H1 (cell line): ENCODE measurements around the gene TSPAN17. TPM values are rescaled to one million over a fixed set of nuclear protein-coding genes. Genes with fewer than 3 reads are reported as not detected.
A peak's percentile ranks its signal among the peaks of the same experiment; 100 is the strongest.

Experiments
- CTCF ChIA-PET: fragments of 300-600 bp; sonication (Branson Sonifier 250); formaldehyde crosslinking; loops from one replicate; lab custom pipeline; 2021; ENCODE audit not compliant: partially characterized antibody; lab: Charles Lee
- POLR2A ChIA-PET: fragments of 300-600 bp; sonication (Branson Sonifier 250); formaldehyde crosslinking; loops from one replicate; lab custom pipeline; 2021; ENCODE audit warnings: inconsistent platforms; ENCODE audit not compliant: partially characterized antibody; lab: Charles Lee
- DNase-seq, 2 experiments: peaks; one replicate each; pipeline versions ENCODE4 v3.0.0 to v3.0.0-alpha.2; 2010 to 2022; ENCODE audit warnings: low spot score in 2 of 2, low read depth in 1 of 2, mixed read lengths in 1 of 2
- FAIRE-seq: peaks from 2 replicates; lab custom pipeline; 2011; peaks lifted over from hg19 to GRCh38; lab: Jason Lieb, UNC
- H2AFZ ChIP-seq: 2 replicates; pipeline ENCODE4 v1.8.1; 2012; ENCODE audit warnings: low read length, inconsistent platforms
- H2AK5ac ChIP-seq: 2 replicates; pipeline ENCODE4 v1.6.1; 2013; ENCODE audit warnings: low read depth, low read length
- H2BK120ac ChIP-seq: replicated peaks from 2 replicates; pipeline ENCODE3; 2013; ENCODE audit warnings: low read depth, low read length, inconsistent platforms
- H2BK12ac ChIP-seq: 2 replicates; pipeline ENCODE4 v1.6.1; 2013; ENCODE audit warnings: low read depth, low read length
- H2BK15ac ChIP-seq: 2 replicates; pipeline ENCODE4 v1.6.1; 2013; ENCODE audit warnings: low read length
- H2BK20ac ChIP-seq: 2 replicates; pipeline ENCODE4 v1.6.1; 2013; ENCODE audit warnings: low read length
- H2BK5ac ChIP-seq: 2 replicates; pipeline ENCODE4 v1.6.1; 2013; ENCODE audit warnings: low read depth, low read length
- H3K14ac ChIP-seq: 2 replicates; pipeline ENCODE4 v1.6.1; 2013; ENCODE audit warnings: inconsistent platforms; ENCODE audit not compliant: insufficient read length
- H3K18ac ChIP-seq: 2 replicates; pipeline ENCODE4 v1.6.1; 2013; ENCODE audit warnings: low read length; ENCODE audit errors: extremely low read depth
- H3K23ac ChIP-seq: 2 replicates; pipeline ENCODE4 v1.6.1; 2013; ENCODE audit warnings: inconsistent platforms; ENCODE audit not compliant: insufficient read length
- H3K23me2 ChIP-seq: 2 replicates; pipeline ENCODE4 v1.6.1; 2013; ENCODE audit warnings: low read depth, low read length
- H3K27ac ChIP-seq: 2 replicates; pipeline ENCODE4 v1.6.1; 2011; ENCODE audit warnings: low read depth, low read length, inconsistent platforms
- H3K27me3 ChIP-seq, 4 experiments: replicated peaks in 1 of 4; 1 replicate in 1 of 4; 2 replicates in 3 of 4; pipeline versions ENCODE4 v1.6.1 to v1.8.1; 2011 to 2013; ENCODE audit warnings: low read length in 3 of 4, mild to moderate bottlenecking in 3 of 4, inconsistent platforms in 2 of 4, mixed read lengths in 2 of 4, moderate library complexity in 1 of 4; ENCODE audit not compliant: control insufficient read depth in 3 of 4, insufficient read depth in 3 of 4; ENCODE audit errors: extremely low read depth in 1 of 4
- H3K36me3 ChIP-seq, 4 experiments: 2 replicates each; pipeline versions ENCODE4 v1.6.1 to v1.8.1; 2011 to 2013; ENCODE audit warnings: mild to moderate bottlenecking in 4 of 4, low read length in 3 of 4, moderate library complexity in 2 of 4, control low read depth in 1 of 4, inconsistent platforms in 1 of 4; ENCODE audit not compliant: insufficient read depth in 4 of 4, control insufficient read depth in 2 of 4
- H3K4ac ChIP-seq: replicated peaks from 2 replicates; pipeline ENCODE3; 2013; ENCODE audit warnings: low read length, low read depth, mixed read lengths, inconsistent platforms; ENCODE audit not compliant: insufficient read length
- H3K4me1 ChIP-seq, 4 experiments: replicated peaks in 1 of 4; 1 replicate in 1 of 4; 2 replicates in 3 of 4; pipeline versions ENCODE4 v1.6.1 to v1.8.1; 2011 to 2013; ENCODE audit warnings: low read length in 3 of 4, inconsistent platforms in 2 of 4, mixed read lengths in 1 of 4; ENCODE audit not compliant: insufficient read depth in 4 of 4, control insufficient read depth in 3 of 4
- H3K4me2 ChIP-seq, 2 experiments: 2 replicates each; pipeline versions ENCODE4 v1.6.1 to v1.8.1; 2011 to 2013; ENCODE audit warnings: low read depth in 2 of 2, low read length in 2 of 2, control low read depth in 1 of 2, inconsistent platforms in 1 of 2, mild to moderate bottlenecking in 1 of 2; ENCODE audit not compliant: insufficient read depth in 1 of 2
- H3K4me3 ChIP-seq, 4 experiments: fragments of 200-600, 300-600 bp in 1 of 4; sonication (generic), shearing (Covaris generic), sonication (Bioruptor Twin) in 1 of 4; 2 replicates each; pipeline versions ENCODE4 v1.5.1 to v1.8.1; 2011 to 2016; ENCODE audit warnings: low read length in 4 of 4, low read depth in 3 of 4, control low read depth in 2 of 4, inconsistent platforms in 2 of 4, mild to moderate bottlenecking in 2 of 4, mixed read lengths in 1 of 4, moderate library complexity in 1 of 4; ENCODE audit not compliant: insufficient read depth in 2 of 4; ENCODE audit errors: extremely low read depth in 1 of 4
- H3K56ac ChIP-seq: replicated peaks from 2 replicates; pipeline ENCODE3; 2013; ENCODE audit warnings: low read depth, mild to moderate bottlenecking, mixed read lengths, low read length, inconsistent platforms; ENCODE audit not compliant: insufficient read length
- H3K79me1 ChIP-seq: 2 replicates; pipeline ENCODE4 v1.6.1; 2013; ENCODE audit warnings: low read depth, low read length, control low read depth
- H3K79me2 ChIP-seq, 2 experiments: 2 replicates each; pipeline versions ENCODE4 v1.6.1 to v1.8.1; 2012 to 2013; ENCODE audit warnings: low read length in 2 of 2, mild to moderate bottlenecking in 2 of 2, inconsistent platforms in 1 of 2; ENCODE audit not compliant: insufficient read depth in 2 of 2, control insufficient read depth in 1 of 2
- H3K9ac ChIP-seq, 4 experiments: replicated peaks in 1 of 4; 1 replicate in 1 of 4; 2 replicates in 3 of 4; pipeline versions ENCODE4 v1.6.1 to v1.8.1; 2011 to 2013; ENCODE audit warnings: low read depth in 3 of 4, low read length in 3 of 4, control low read depth in 2 of 4, mild to moderate bottlenecking in 2 of 4, moderate library complexity in 2 of 4, inconsistent platforms in 1 of 4; ENCODE audit errors: extremely low read depth in 1 of 4
- H3K9me3 ChIP-seq, 2 experiments: 2 replicates each; pipeline versions ENCODE4 v1.6.1 to v1.8.1; 2012 to 2013; ENCODE audit warnings: mild to moderate bottlenecking in 2 of 2, moderate library complexity in 2 of 2, control low read depth in 1 of 2, inconsistent platforms in 1 of 2, low read depth in 1 of 2, low read length in 1 of 2, mixed read lengths in 1 of 2; ENCODE audit not compliant: insufficient read depth in 2 of 2
- H4K20me1 ChIP-seq, 2 experiments: replicated peaks in 1 of 2; 2 replicates each; pipeline versions ENCODE3 to v1.8.1; 2011 to 2013; ENCODE audit warnings: inconsistent platforms in 2 of 2, low read length in 2 of 2, mild to moderate bottlenecking in 1 of 2; ENCODE audit not compliant: insufficient read depth in 2 of 2, control insufficient read depth in 1 of 2
- H4K5ac ChIP-seq: 2 replicates; pipeline ENCODE4 v1.6.1; 2013; ENCODE audit warnings: low read length, low read depth, mixed read lengths, inconsistent platforms; ENCODE audit not compliant: insufficient read length
- H4K8ac ChIP-seq: 2 replicates; pipeline ENCODE4 v1.8.0; 2013; ENCODE audit warnings: mild to moderate bottlenecking, moderate library complexity, low read length, inconsistent platforms; ENCODE audit not compliant: insufficient read depth; ENCODE audit errors: extremely low read depth
- H4K91ac ChIP-seq: replicated peaks from 2 replicates; pipeline ENCODE3; 2013; ENCODE audit warnings: low read length, mixed read lengths, inconsistent platforms; ENCODE audit not compliant: insufficient read length
- FOSL1 ChIP-seq: IDR thresholded peaks from 2 replicates; pipeline ENCODE4 v1.6.1; 2011; ENCODE audit warnings: mild to moderate bottlenecking, low read depth, low read length, moderate library complexity; ENCODE audit not compliant: insufficient read depth
- SP1 ChIP-seq: IDR thresholded peaks from 2 replicates; pipeline ENCODE4 v1.6.1; 2011; ENCODE audit warnings: low read depth, low read length
- TEAD4 ChIP-seq: IDR thresholded peaks from 2 replicates; pipeline ENCODE4 v1.6.1; 2012; ENCODE audit warnings: low read depth, low read length, inconsistent platforms, mixed read lengths
- WGBS, 2 experiments: shearing (Covaris generic) in 1 of 2; methylation state at CpG; one replicate each; pipeline versions ENCODE4 v1.1.6 to v1.1.7; 2013 to 2015; ENCODE audit warnings: low lambda C conversion rate in 2 of 2, mixed read lengths in 2 of 2, inconsistent platforms in 1 of 2, low coverage in 1 of 2, missing lambda C conversion rate in 1 of 2; ENCODE audit not compliant: insufficient replicate concordance in 2 of 2, insufficient coverage in 1 of 2, insufficient read length in 1 of 2; ENCODE audit errors: extremely low coverage in 1 of 2, missing lambda C conversion rate in 1 of 2; 5-methylcytosine and 5-hydroxymethylcytosine counted together
- polyA plus RNA-seq, 7 experiments: library from polyadenylated mRNA; depleted of rRNA in 3 of 7; stranded (reverse) in 5 of 7; unstranded in 2 of 7; fragments of >200 nt in 5 of 7; fragments of 200-250 nt in 2 of 7; gene quantifications; 1 replicate in 5 of 7; 2 replicates in 1 of 7; 4 replicates in 1 of 7; pipeline versions ENCODE4 v1.2.1 to v1.2.3, GENCODE V29; 2011 to 2013; ENCODE audit warnings: missing spikeins in 2 of 7, mixed read lengths in 2 of 7
- total RNA-seq: library from RNA; stranded (reverse); fragmentation: NEBNext Ultra II Directional; extraction: Animal tissue kit (Norgen Biotek cat#: 25700); gene quantifications from 2 replicates; pipeline ENCODE4 v1.2.1, GENCODE V29; 2021

The TSPAN17 gene
- total and polyA plus RNA-seq, 2 of the 8 experiments (the other 6 are each of a cell fraction or from before 2014, with no cell fraction given): 41.5 to 53.7 TPM

DNA sequence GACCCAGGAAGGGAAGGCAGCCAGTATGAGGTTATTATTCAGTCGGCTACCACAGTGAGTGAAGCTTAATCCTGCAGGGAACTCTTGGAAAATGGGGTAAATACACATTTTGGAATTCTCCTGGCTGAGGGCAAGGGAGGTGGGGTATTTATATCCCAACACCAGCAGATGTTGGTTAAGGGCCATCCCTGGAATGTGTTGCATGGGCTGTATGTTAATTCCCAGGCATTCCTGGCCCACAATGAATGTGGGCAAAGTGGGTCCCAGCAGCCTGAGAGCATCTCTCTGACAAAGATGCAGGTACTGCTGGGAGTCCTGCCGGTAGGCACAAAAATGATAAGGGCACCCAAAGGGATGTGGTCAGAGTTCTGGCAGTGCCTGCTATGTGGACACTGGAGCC is 34.4 kb upstream of the TSPAN17 start:
- H3K4me1 ChIP-seq: peaks cover 0 to 8% (median 5%) of the 10 kb centered on the region in 4 experiments; a peak in 5 of 7 replicates
- no peak overlapping the region for H3K9ac ChIP-seq
- no peak overlapping the region for H3K56ac ChIP-seq
- POLR2A ChIA-PET: interaction anchor here (0.7 to 2.7 kb wide), 7 partner anchors 9 to 75 kb away, joined by 3 to 7 read pairs (median 4); partner anchors contain the start of genes CDHR2, EIF4E1B, RNF44 and SNCB
- no peaks in the 10 kb centered on the region for H3K9me3 ChIP-seq
- H2BK5ac ChIP-seq: no peak overlapping the region
- no peak for FAIRE-seq
- H2BK120ac ChIP-seq: no peak overlapping the region
- no peak overlapping the region for H2BK20ac ChIP-seq
- H3K27me3 ChIP-seq: peaks cover 0 to 26% (median 13%) of the 10 kb centered on the region in 4 experiments; a peak in 5 of 7 replicates
- TF ChIP-seq FOSL1: no peak
- TF ChIP-seq TEAD4: peak; percentile 93
- 0 out of 2 replicates have a peak, but pooled peaks have one; percentile 24 for TF ChIP-seq SP1
- H3K23ac ChIP-seq: no peak overlapping the region
- no peak overlapping the region for H3K4ac ChIP-seq
- WGBS, 2 experiments: 71% methylated on average over 2 of the region's 2 CpGs; no CpG with 5 or more reads in 1 of the 2 experiments
- no peak overlapping the region for H4K5ac ChIP-seq
- no peak overlapping the region for H3K18ac ChIP-seq
- peaks cover 10% of the 10 kb centered on the region for H3K23me2 ChIP-seq
- H3K79me1 ChIP-seq: no peaks in the 10 kb centered on the region
- H2BK12ac ChIP-seq: 0 out of 2 replicates have a peak overlapping the region, but pooled peaks have one; percentile 68
- CTCF ChIA-PET: interaction anchor here (0.6 to 2.3 kb wide), 8 partner anchors 10 to 75 kb away, joined by 3 to 7 read pairs (median 3); no protein-coding TSS in a partner anchor
- H3K27ac ChIP-seq: no peak overlapping the region
- H3K4me2 ChIP-seq: no peak overlapping the region
- no peak overlapping the region for H3K4me3 ChIP-seq
- no peak overlapping the region for H3K14ac ChIP-seq
- no peak overlapping the region for H2BK15ac ChIP-seq
- no peaks in the 10 kb centered on the region for H3K36me3 ChIP-seq
- no peak overlapping the region for H2AFZ ChIP-seq
- no peak overlapping the region for H4K8ac ChIP-seq
- no peaks in the 10 kb centered on the region for H3K79me2 ChIP-seq
- no peak for DNase-seq
- peaks cover 3 to 11% of the 10 kb centered on the region in 2 experiments for H4K20me1 ChIP-seq
- no peak overlapping the region for H4K91ac ChIP-seq
- no peak overlapping the region for H2AK5ac ChIP-seq
